Mucosa of descending colon (tissue), 3 donors: Measurements from ENCODE around the gene FOXC2. TPM values are rescaled to one million over a fixed set of nuclear protein-coding genes. Genes with fewer than 3 reads are reported as not detected.

Source experiments
- ATAC-seq: fragments of 200-7000 bp; cut with Tn5 transposase; one replicate; pipeline ENCODE4 v1.9.1; 2020; ENCODE audit warnings: mild to moderate bottlenecking, moderate library complexity
- DNase-seq, 3 donors: peaks; one replicate each; pipeline ENCODE4 v3.0.0-alpha.2; 2020
- H3K36me3 ChIP-seq: fragments of 200-600 bp; one replicate; pipeline ENCODE4 v1.8.0; 2021; ENCODE audit warnings: low read depth, mild to moderate bottlenecking
- H3K4me1 ChIP-seq: fragments of 200-600 bp; one replicate; pipeline ENCODE4 v1.8.0; 2021; ENCODE audit warnings: low read depth, mild to moderate bottlenecking
- H3K4me3 ChIP-seq: fragments of 200-600 bp; one replicate; pipeline ENCODE4 v1.8.0; 2021; ENCODE audit warnings: mild to moderate bottlenecking
- H3K9me3 ChIP-seq: fragments of 200-600 bp; one replicate; pipeline ENCODE4 v1.8.0; 2021; ENCODE audit warnings: mild to moderate bottlenecking
- intact Hi-C, 2 donors: fragments of 100-400 bp; cut with DNase I in 1 of 2; cut with micrococcal nuclease in 1 of 2; formaldehyde crosslinking; loops; one replicate each; pipeline versions ENCODE4 v1.11.0 to v1.11.1; 2022; cut with DNase I, micrococcal nuclease
- total RNA-seq, 3 donors: library from RNA; stranded (reverse); fragmentation: NEBNext Ultra II Directional in 2 of 3; extraction: Animal tissue kit (Norgen Biotek cat#: 25700) in 2 of 3; gene quantifications; one replicate each; pipeline versions ENCODE4 v1.2.1 to v1.2.4, GENCODE V29; 2021 to 2023
- TF ChIP-seq, protein P1 (sequence below): fragments of 200-600 bp; IDR thresholded peaks from one replicate; pipeline ENCODE4 v1.8.0; 2022; ENCODE audit warnings: antibody characterized with exemption, mild to moderate bottlenecking
- donor health status: DM: no; HTN: no; CAD: no; lungs with moderate emphysema.
- donor health status: DM: no; HTN: no; CAD: no.
- donor health status: DM: no; HTN: yes; CAD: no.

Gene FOXC2
- total RNA-seq, 3 donors from 2014 or later, result 0.23 to 0.67 (median 0.51) TPM

DNA sequence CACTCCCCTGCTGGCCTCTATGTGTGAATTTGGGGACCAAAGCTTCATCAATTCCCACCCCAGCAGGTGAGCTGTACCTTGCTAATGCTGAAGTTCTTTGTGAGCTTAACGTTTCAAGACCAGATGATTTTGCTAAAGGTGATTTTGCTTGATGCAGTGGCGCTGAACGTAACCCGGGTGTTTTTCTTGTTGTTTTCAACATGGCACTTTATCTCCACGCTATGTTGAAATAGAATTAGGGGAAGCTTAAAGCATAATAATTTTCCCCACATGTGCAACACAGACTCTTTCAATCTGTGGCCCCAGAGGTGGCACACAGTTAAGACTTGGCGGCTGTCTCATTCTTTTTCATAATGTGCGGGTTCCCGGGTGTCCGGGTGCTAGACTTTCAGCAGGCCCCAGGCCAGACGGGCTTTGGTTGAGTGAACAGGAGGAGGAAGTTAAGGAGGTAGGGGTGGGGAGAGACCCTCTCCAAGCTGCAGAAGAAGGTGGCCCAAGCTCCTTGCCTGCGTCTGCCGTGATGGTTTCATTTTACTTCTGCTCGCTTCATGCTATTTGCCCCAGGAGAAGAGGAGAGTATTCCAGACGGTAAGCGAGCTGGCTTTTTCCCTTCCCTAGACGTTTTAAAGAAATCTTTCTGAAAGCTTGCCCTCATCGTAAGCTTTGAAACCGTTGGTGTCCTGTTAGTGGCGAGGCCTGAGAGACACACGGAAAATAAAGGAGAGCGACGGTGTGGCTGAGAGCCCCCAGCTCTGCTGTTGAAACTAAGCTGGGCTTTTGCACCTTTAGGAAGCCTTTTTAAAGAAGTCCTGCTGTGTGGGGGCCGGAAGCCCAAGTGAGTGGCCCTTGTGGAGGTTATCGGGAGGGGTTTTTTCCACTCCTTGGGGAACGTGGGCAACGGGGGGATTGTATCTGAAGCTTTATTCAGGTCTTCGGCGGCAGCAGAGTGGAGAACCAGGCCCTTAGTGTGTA lies 4.2 kb downstream of the FOXC2 start:
- intact Hi-C loops, result loop anchor here in 1 of 2 donors (5.0 kb wide), 1 partner anchor 201 kb away; no protein-coding TSS in a partner anchor
- ATAC-seq, result no peak
- Histone ChIP-seq H3K36me3 (no peaks in the 10 kb centered on the region), H3K4me1 (no peaks in the 10 kb centered on the region), H3K4me3 (no peak overlapping the region), H3K9me3 (no peaks in the 10 kb centered on the region)
- TF ChIP-seq, protein P1, sequence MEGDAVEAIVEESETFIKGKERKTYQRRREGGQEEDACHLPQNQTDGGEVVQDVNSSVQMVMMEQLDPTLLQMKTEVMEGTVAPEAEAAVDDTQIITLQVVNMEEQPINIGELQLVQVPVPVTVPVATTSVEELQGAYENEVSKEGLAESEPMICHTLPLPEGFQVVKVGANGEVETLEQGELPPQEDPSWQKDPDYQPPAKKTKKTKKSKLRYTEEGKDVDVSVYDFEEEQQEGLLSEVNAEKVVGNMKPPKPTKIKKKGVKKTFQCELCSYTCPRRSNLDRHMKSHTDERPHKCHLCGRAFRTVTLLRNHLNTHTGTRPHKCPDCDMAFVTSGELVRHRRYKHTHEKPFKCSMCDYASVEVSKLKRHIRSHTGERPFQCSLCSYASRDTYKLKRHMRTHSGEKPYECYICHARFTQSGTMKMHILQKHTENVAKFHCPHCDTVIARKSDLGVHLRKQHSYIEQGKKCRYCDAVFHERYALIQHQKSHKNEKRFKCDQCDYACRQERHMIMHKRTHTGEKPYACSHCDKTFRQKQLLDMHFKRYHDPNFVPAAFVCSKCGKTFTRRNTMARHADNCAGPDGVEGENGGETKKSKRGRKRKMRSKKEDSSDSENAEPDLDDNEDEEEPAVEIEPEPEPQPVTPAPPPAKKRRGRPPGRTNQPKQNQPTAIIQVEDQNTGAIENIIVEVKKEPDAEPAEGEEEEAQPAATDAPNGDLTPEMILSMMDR, result no peak
- no peak for DNase-seq

DNA sequence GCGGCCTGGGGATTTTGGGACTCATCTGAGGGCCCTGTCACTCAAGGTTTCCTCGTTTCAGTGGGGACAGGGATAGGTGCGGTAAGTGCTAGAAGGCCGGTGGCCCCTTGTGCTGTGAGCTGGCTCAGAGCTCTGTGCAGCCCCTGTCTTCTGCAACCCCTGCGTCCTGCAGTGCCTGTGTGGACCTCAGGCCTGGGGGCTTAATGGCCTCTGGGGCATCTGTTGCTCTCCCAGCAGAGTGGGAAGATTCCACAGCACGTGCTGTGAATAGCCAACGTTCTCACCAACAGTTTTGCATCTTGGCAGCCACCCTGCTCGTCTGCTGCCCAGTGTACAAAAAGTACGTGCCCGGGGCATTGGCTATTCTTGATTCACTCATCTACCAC lies 4.9 kb downstream of the FOXC2 start:
- TF ChIP-seq, protein P1, result no peak
- Histone ChIP-seq H3K9me3 (no peaks in the 10 kb centered on the region), H3K4me3 (no peak overlapping the region), H3K4me1 (peaks cover 5% of the 10 kb centered on the region), H3K36me3 (no peaks in the 10 kb centered on the region)
- intact Hi-C loops, result loop anchor here in 1 of 2 donors (5.0 kb wide), 1 partner anchor 201 kb away; no protein-coding TSS in a partner anchor
- ATAC-seq (no peak), DNase-seq (no peak)

DNA sequence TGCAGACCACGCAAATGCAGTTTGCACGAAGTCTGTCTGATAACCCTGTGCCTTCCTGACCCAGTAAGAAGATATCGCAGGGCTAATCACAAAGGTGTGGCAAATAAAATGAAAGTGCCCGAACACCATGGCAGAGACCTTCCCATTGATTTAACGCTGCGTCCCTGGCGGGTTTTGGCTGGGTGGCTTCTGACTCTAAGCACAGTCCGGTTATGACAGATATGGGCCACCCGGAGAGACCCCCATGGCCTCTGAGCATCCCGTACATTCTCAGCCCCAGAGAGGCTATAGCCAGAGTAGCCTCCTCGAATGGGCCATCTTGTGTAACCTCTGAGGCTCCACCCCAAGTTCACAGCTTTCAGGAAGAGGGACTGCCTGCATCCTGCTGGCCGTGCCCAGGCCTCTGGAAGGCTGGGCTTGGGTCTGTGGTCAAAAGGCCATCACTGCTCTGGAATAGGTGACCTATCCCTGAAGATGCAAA lies 5.5 kb downstream of the FOXC2 start:
- DNase-seq (no peak), ATAC-seq (no peak)
- intact Hi-C loops, result loop anchor here in 1 of 2 donors (5.0 kb wide), 1 partner anchor 200 kb away; no protein-coding TSS in a partner anchor

DNA sequence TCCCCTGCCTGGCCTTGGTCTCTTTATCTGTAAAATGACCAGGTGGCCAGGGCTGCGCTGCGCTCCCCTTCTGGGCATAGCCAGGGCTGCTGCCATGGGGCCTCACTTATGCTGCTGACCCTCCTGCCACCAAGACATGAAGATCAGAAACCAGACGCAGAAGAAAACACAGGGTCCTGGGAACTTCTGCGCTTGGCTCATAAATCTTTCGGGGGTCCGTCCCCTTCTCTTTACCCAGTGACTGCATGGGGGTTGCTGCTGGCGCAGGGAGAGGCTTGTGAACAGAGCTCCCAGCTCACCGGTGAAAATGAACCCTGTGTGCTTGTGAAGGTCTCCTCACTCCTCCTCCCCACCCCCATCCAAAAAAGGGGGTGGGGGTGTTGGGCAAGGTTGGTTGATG lies 6.0 kb downstream of the FOXC2 start:
- H3K36me3 ChIP-seq, result no peaks in the 10 kb centered on the region
- no peak overlapping the region for H3K4me3 ChIP-seq
- intact Hi-C loops, result loop anchor here in 1 of 2 donors (5.0 kb wide), 1 partner anchor 200 kb away; no protein-coding TSS in a partner anchor
- ATAC-seq, result no peak
- TF ChIP-seq, protein P1, result no peak
- H3K4me1 ChIP-seq, result peaks cover 5% of the 10 kb centered on the region
- no peaks in the 10 kb centered on the region for H3K9me3 ChIP-seq
- no peak for DNase-seq

More for the DNA sequence above, 5.5 kb downstream of the FOXC2 start:
- H3K36me3 ChIP-seq, result no peaks in the 10 kb centered on the region
- H3K4me3 ChIP-seq, result no peak overlapping the region
- H3K4me1 ChIP-seq, result peaks cover 5% of the 10 kb centered on the region
- TF ChIP-seq, protein P1, result no peak
- no peaks in the 10 kb centered on the region for H3K9me3 ChIP-seq

DNA sequence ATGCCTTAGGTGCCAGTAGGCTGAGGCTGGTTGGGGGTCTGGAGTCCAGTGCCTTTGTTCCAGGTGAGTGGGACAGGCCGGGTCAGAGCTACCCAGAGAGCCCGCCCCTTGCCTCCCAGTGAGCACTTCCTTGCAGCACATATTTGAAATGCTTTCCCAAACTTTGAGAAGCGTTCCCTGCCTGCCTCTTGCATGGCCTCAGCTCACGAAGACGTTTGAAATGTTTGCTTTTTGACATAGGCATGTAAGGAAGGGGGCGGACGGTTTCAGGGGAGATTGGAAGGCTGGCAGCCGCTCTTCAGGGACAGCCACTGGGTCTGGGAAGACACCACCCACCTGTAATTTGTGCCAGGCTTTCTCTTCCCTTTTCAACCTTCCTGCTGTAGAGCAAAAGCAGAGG lies 6.6 kb downstream of the FOXC2 start:
- no peak overlapping the region for H3K4me3 ChIP-seq
- TF ChIP-seq, protein P1, result no peak
- peaks cover 5% of the 10 kb centered on the region for H3K4me1 ChIP-seq
- intact Hi-C loops, result loop anchor here in 1 of 2 donors (5.0 kb wide), 1 partner anchor 199 kb away; no protein-coding TSS in a partner anchor
- DNase-seq, result no peak
- no peaks in the 10 kb centered on the region for H3K9me3 ChIP-seq
- H3K36me3 ChIP-seq, result no peaks in the 10 kb centered on the region
- ATAC-seq, result no peak
